Testis (tissue), 3 donors: ENCODE data around the gene TTC39A. TPM values are rescaled to one million over a fixed set of nuclear protein-coding genes. Genes with fewer than 3 reads are reported as not detected.

ENCODE experiments used
- DNase-seq: peaks from one replicate; pipeline ENCODE4 v3.0.0-alpha.2; 2019
- H3K27ac ChIP-seq, 2 donors: fragments of 200-600 bp; sonication (generic); one replicate each; pipeline ENCODE4 v1.5.1; 2019
- H3K27me3 ChIP-seq: fragments of 200-600 bp; sonication (generic); one replicate; pipeline ENCODE4 v1.5.1; 2019
- H3K36me3 ChIP-seq: fragments of 200-600 bp; sonication (generic); one replicate; pipeline ENCODE4 v1.5.1; 2017; ENCODE audit warnings: low read depth; ENCODE audit errors: missing control alignments
- H3K4me1 ChIP-seq: fragments of 200-600 bp; sonication (generic); one replicate; pipeline ENCODE4 v1.5.1; 2019
- H3K4me3 ChIP-seq, 2 donors: fragments of 200-600 bp; sonication (generic); one replicate each; pipeline ENCODE4 v1.5.1; 2017 to 2019
- H3K9me3 ChIP-seq: fragments of 200-600 bp; sonication (generic); one replicate; pipeline ENCODE4 v1.5.1; 2017
- CTCF ChIP-seq, 3 experiments: fragments of 450-650 bp in 2 of 3; fragments of 200-600 bp in 1 of 3; sonication (generic) in 1 of 3; IDR thresholded peaks; one replicate each; pipeline ENCODE4 v1.5.1; 2016 to 2019; ENCODE audit warnings: antibody characterized with exemption in 3 of 3, mild to moderate bottlenecking in 2 of 3, moderate library complexity in 1 of 3
- POLR2A ChIP-seq: fragments of 450-650 bp; IDR thresholded peaks from one replicate; pipeline ENCODE4 v1.6.1; 2017; ENCODE audit warnings: antibody characterized with exemption, mild to moderate bottlenecking, moderate library complexity
- WGBS, 2 donors: methylation state at CpG; one replicate each; pipeline ENCODE4 v1.1.5; 2018; 5-methylcytosine and 5-hydroxymethylcytosine counted together
- intact Hi-C: fragments of 100-400 bp; cut with DNase I; formaldehyde crosslinking; loops from one replicate; pipeline ENCODE4 v1.15.1; 2023; ENCODE audit warnings: low total_unique reads
- polyA plus RNA-seq: library from polyadenylated mRNA; stranded (reverse); fragments of 350-450 nt; fragmentation: Illumina TruSeq; extraction: RNeasy Lipid Tissue Mini Kit (QIAGEN cat#74804); gene quantifications from one replicate; pipeline ENCODE4 v1.2.3, GENCODE V29; 2014; ENCODE audit warnings: low read depth, low replicate concordance; ENCODE audit not compliant: insufficient read depth
- total RNA-seq, 2 donors: library from RNA; depleted of rRNA; stranded (reverse); fragments of >200 nt; gene quantifications; one replicate each; pipeline ENCODE4 v1.2.3, GENCODE V29; 2016

Gene TTC39A
- total and polyA plus RNA-seq, 3 donors from 2014 or later, result 64.7 to 121 (median 120) TPM

DNA sequence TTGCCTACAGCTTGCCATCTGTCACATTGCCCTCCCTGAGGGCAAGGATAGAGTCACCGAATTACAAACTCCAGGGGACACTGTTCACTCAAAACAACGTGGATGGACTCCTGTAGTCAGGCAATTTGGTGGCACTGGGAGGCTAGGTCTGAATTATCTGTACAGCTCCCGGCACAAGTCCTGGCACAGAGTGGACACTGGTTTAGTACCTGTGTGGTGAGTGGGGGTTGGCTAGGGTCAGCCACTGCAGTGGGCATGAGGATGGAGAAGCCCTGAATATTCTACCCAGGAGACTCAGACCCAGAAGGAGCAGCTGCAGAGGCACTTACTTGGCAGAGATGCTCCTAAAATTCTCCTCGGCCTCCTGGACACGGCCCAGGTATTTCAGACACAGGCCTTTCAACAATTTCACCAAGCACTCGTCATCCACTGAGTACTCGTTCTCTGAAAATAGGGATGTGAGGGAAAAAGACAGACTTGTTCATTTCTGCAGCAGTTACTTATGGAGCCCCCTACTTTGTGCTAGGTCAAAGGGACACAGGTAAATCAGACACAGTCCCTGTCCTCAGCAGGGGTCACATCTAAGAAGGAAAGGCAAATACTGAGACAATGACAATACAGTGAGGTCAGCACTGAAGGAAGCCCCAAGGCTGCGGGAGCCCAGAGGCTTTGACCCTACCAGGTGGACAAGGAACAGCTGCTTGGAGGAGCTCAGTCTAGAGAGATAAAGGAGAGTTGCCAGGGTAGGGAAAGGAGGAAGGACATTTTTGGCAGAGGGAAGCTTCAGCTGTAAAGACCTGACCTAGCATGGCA is 40.5 kb downstream of the TTC39A start:
- no peak overlapping the region for H3K27ac ChIP-seq
- intact Hi-C loops, result loop anchor here (10.0 kb wide), 2 partner anchors 95 to 235 kb away; no protein-coding TSS in a partner anchor
- H3K4me1 ChIP-seq, result peaks cover 4% of the 10 kb centered on the region
- 69 to 85% methylated on average over 6 to 8 of the region's 8 CpGs for WGBS, 2 donors
- H3K27me3 ChIP-seq, result no peaks in the 10 kb centered on the region
- H3K36me3 ChIP-seq, result no peaks in the 10 kb centered on the region
- DNase-seq, result no peak
- no peaks in the 10 kb centered on the region for H3K9me3 ChIP-seq
- no peak overlapping the region for H3K4me3 ChIP-seq
- TF ChIP-seq CTCF (IDR thresholded peaks at IDR 0.05), result no peak
- TF ChIP-seq POLR2A, result no peak

DNA sequence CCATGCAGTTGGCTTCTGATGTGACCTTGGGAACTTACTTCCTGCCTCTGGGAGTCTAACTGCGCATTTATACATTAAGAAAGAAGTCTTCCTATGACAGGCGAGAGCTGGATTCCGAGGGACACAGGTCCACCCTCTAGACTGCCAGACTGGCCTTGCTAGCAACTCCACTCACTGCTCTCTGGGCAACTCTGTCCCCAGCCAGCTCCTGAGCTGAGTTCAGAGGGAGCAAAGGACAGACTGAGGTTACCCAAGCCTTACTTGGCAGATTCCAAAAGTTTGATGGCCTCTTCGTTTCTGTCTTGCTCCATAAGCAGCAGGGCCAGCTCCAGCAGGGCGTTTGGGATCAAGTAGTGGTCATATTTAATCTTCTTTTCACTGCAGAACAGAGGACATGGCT is 41.8 kb downstream of the TTC39A start:
- Histone ChIP-seq H3K9me3 (no peaks in the 10 kb centered on the region), H3K36me3 (no peaks in the 10 kb centered on the region), H3K27me3 (no peaks in the 10 kb centered on the region), H3K4me1 (peaks cover 15% of the 10 kb centered on the region), H3K4me3 (no peak overlapping the region), H3K27ac (peak overlapping the region in 1 of 2 donors; percentile 50)
- intact Hi-C loops, result no loop called here
- 59% methylated on average over 5 of the region's 5 CpGs for WGBS, 2 donors
- TF ChIP-seq CTCF (IDR thresholded peaks at IDR 0.05) (no peak), POLR2A (no peak)
- no peak for DNase-seq

GRCh38 chr1:51287966-51288365 is 42.4 kb downstream of the TTC39A start:
- intact Hi-C loops, result no loop called here
- Histone ChIP-seq H3K27me3 (no peaks in the 10 kb centered on the region), H3K4me3 (no peak overlapping the region), H3K9me3 (no peaks in the 10 kb centered on the region), H3K4me1 (peaks cover 15% of the 10 kb centered on the region), H3K36me3 (no peaks in the 10 kb centered on the region), H3K27ac (peak overlapping the region in 1 of 2 donors; percentile 50)
- peak; percentile 66 for DNase-seq
- no peak for TF ChIP-seq POLR2A
- TF ChIP-seq CTCF (IDR thresholded peaks at IDR 0.05), result no peak
- 52 to 56% methylated on average over 8 of the region's 8 CpGs for WGBS, 2 donors

- intact Hi-C loops, result no loop called here
- 81 to 90% methylated on average over 1 of the region's 1 CpG for WGBS, 2 donors
- Histone ChIP-seq H3K27ac (no peak overlapping the region), H3K27me3 (no peaks in the 10 kb centered on the region), H3K9me3 (no peaks in the 10 kb centered on the region), H3K4me1 (peaks cover 15% of the 10 kb centered on the region), H3K36me3 (no peaks in the 10 kb centered on the region), H3K4me3 (no peak overlapping the region)
- TF ChIP-seq POLR2A (no peak), CTCF (IDR thresholded peaks at IDR 0.05) (no peak)
- no peak for DNase-seq
Observed at GRCh38 chr1:51285055-51285454, 45.3 kb downstream of the TTC39A start.

DNA sequence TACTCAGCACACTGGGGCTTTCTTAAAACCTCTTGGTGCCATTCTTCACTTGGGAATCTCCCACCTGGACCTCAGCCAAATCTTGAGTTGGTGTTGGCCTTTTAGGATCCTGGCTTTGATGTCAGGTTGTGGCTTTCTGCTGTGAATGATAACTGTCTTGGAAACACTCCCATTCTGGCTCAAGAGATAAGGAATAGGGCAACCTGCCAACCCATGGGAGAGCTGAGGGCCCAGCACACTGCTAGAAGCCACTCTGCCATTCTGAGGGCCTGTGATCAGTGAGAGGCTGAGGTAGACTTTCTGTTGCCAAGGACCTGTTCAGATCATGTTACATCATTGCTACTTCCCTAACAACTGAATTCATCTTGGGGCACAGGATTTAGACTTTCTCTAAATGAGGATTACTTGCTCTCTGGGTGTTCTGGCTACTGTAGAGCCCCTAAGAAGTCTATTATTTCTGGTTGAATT is 45.8 kb downstream of the TTC39A start:
- H3K27ac ChIP-seq, result no peak overlapping the region
- H3K36me3 ChIP-seq, result no peaks in the 10 kb centered on the region
- no peaks in the 10 kb centered on the region for H3K27me3 ChIP-seq
- H3K4me3 ChIP-seq, result no peak overlapping the region
- DNase-seq, result peak; percentile 82
- TF ChIP-seq POLR2A (no peak), CTCF (IDR thresholded peaks at IDR 0.05) (no peak)
- peaks cover 15% of the 10 kb centered on the region for H3K4me1 ChIP-seq
- no peaks in the 10 kb centered on the region for H3K9me3 ChIP-seq
- intact Hi-C loops, result no loop called here
